Neural progenitor cell (in vitro differentiated cells): ENCODE results near the gene FKBP8. TPM values are rescaled to one million over a fixed set of nuclear protein-coding genes. Genes with fewer than 3 reads are reported as not detected.

ENCODE experiments used
- DNase-seq: peaks from one replicate; pipeline ENCODE4 v3.0.0-alpha.2; 2016; ENCODE audit warnings: low spot score
- H2AFZ ChIP-seq: fragments of 200-600 bp; sonication (generic); replicated peaks from 2 replicates; pipeline ENCODE4 v1.6.1; 2016; ENCODE audit warnings: antibody characterized with exemption
- H3F3A ChIP-seq: fragments of 200-600 bp; sonication (generic); 2 replicates; pipeline ENCODE4 v1.6.1; 2016; ENCODE audit warnings: antibody characterized with exemption, low read depth
- H3K27ac ChIP-seq: fragments of 200-600 bp; sonication (generic); 2 replicates; pipeline ENCODE4 v1.5.1; 2016; ENCODE audit warnings: mild to moderate bottlenecking
- H3K27me3 ChIP-seq: fragments of 200-600 bp; sonication (generic); 2 replicates; pipeline ENCODE4 v1.6.1; 2016; ENCODE audit warnings: mild to moderate bottlenecking, moderate library complexity
- H3K36me3 ChIP-seq: fragments of 200-600 bp; sonication (generic); 2 replicates; pipeline ENCODE4 v1.5.1; 2016
- H3K4me1 ChIP-seq: fragments of 200-600 bp; sonication (generic); 2 replicates; pipeline ENCODE4 v1.6.1; 2016; ENCODE audit warnings: mixed run types
- H3K4me2 ChIP-seq: fragments of 200-600 bp; sonication (generic); 2 replicates; pipeline ENCODE4 v1.6.1; 2016
- H3K4me3 ChIP-seq: fragments of 200-600 bp; sonication (generic); 2 replicates; pipeline ENCODE4 v1.5.1; 2016
- H3K79me2 ChIP-seq: fragments of 200-600 bp; sonication (generic); 2 replicates; pipeline ENCODE4 v1.6.1; 2016; ENCODE audit warnings: low read depth
- H3K9ac ChIP-seq: fragments of 200-600 bp; sonication (generic); 2 replicates; pipeline ENCODE4 v1.6.1; 2016
- H3K9me3 ChIP-seq: fragments of 200-600 bp; sonication (generic); 2 replicates; pipeline ENCODE4 v1.5.1; 2016; ENCODE audit warnings: low read depth
- H4K20me1 ChIP-seq: fragments of 200-600 bp; sonication (generic); 2 replicates; pipeline ENCODE4 v1.6.1; 2016; ENCODE audit warnings: low read depth
- H3K27ac Mint-ChIP-seq: 3 replicates; pipeline ENCODE4 v1.8.0; 2021; ENCODE audit warnings: mixed read lengths
- H3K27me3 Mint-ChIP-seq: 2 replicates; pipeline ENCODE4 v1.8.0; 2022; ENCODE audit warnings: low read depth, mild to moderate bottlenecking, inconsistent platforms, moderate library complexity, mixed read lengths; ENCODE audit not compliant: insufficient read depth
- H3K36me3 Mint-ChIP-seq: 3 replicates; pipeline ENCODE4 v1.8.0; 2021; ENCODE audit warnings: mixed read lengths
- H3K4me1 Mint-ChIP-seq: 3 replicates; pipeline ENCODE4 v1.8.0; 2021; ENCODE audit warnings: mixed read lengths
- H3K4me3 Mint-ChIP-seq: 3 replicates; pipeline ENCODE4 v1.8.0; 2021; ENCODE audit warnings: mild to moderate bottlenecking, moderate library complexity, mixed read lengths
- H3K9me3 Mint-ChIP-seq: 3 replicates; pipeline ENCODE4 v1.8.0; 2020; ENCODE audit warnings: mixed read lengths
- CTCF ChIP-seq: fragments of 200-600 bp; sonication (generic); IDR thresholded peaks from 2 replicates; pipeline ENCODE4 v1.5.1; 2017; ENCODE audit warnings: antibody characterized with exemption, mild to moderate bottlenecking
- EZH2 ChIP-seq: fragments of 200-600 bp; sonication (generic); IDR thresholded peaks from 2 replicates; pipeline ENCODE4 v1.6.1; 2017; ENCODE audit warnings: antibody characterized with exemption, mild to moderate bottlenecking, moderate library complexity
- EZH2phosphoT487 ChIP-seq: fragments of 200-600 bp; sonication (generic); IDR thresholded peaks from 2 replicates; pipeline ENCODE4 v1.6.1; 2017; ENCODE audit warnings: antibody characterized with exemption
- total RNA-seq: library from RNA; depleted of rRNA; stranded (reverse); fragments of >200 nt; gene quantifications from 2 replicates; pipeline ENCODE4 v1.2.3, GENCODE V29; 2015; ENCODE audit warnings: low replicate concordance

Gene FKBP8
- total RNA-seq, 1 donor from 2014 or later: 115 TPM

DNA sequence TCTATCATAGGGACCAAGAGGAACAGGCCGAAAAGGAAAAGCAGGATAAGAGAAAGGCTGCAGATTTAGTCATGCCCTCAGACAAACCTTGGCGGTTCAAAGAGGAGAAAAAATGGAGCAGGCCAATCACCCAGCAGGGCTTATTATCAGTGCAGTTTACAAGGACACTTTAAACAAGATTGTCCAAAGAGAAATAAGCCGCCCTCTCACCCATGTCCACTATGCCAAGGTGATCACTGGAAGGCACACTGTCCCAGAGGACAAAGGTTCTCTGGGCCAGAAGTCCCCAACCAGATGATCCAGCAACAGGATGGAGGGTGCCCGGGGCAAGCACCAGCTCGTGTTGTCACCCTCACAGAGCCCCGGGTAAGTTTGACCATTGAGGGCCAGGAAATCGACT lies 36.9 kb upstream of the FKBP8 start:
- peaks cover 5% of the 10 kb centered on the region for H3K27me3 Mint-ChIP-seq

GRCh38 chr19:18577365-18577914 lies 34.1 kb upstream of the FKBP8 start:
- Histone ChIP-seq H3K4me2 (no peak overlapping the region), H3K36me3 (no peaks in the 10 kb centered on the region), H3F3A (peaks cover 26% of the 10 kb centered on the region), H4K20me1 (peaks cover 22% of the 10 kb centered on the region), H3K27me3 (no peaks in the 10 kb centered on the region), H3K4me3 (no peak overlapping the region), H2AFZ (no peak overlapping the region), H3K9me3 (no peaks in the 10 kb centered on the region), H3K79me2 (peaks cover 19% of the 10 kb centered on the region), H3K27ac (no peak overlapping the region), H3K9ac (no peak overlapping the region), H3K4me1 (peaks cover 8% of the 10 kb centered on the region)
- Mint-ChIP-seq H3K36me3 (peaks cover 12% of the 10 kb centered on the region), H3K4me3 (no peak overlapping the region), H3K27ac (no peak overlapping the region), H3K9me3 (no peaks in the 10 kb centered on the region), H3K4me1 (peaks cover 8% of the 10 kb centered on the region), H3K27me3 (peaks cover 4% of the 10 kb centered on the region)
- no peak for DNase-seq
- TF ChIP-seq EZH2 (no peak), CTCF (no peak), EZH2phosphoT487 (no peak)

More for the DNA sequence above, 36.9 kb upstream of the FKBP8 start:
- Histone ChIP-seq H3K79me2 (no peaks in the 10 kb centered on the region), H3F3A (peaks cover 21% of the 10 kb centered on the region), H3K9me3 (no peaks in the 10 kb centered on the region), H3K4me3 (no peak overlapping the region), H3K36me3 (no peaks in the 10 kb centered on the region), H2AFZ (no peak overlapping the region), H3K4me1 (no peaks in the 10 kb centered on the region), H3K4me2 (no peak overlapping the region), H3K9ac (no peak overlapping the region), H3K27ac (no peak overlapping the region), H3K27me3 (no peaks in the 10 kb centered on the region), H4K20me1 (peaks cover 3% of the 10 kb centered on the region)
- no peak overlapping the region for H3K27ac Mint-ChIP-seq
- H3K4me3 Mint-ChIP-seq: no peak overlapping the region
- no peaks in the 10 kb centered on the region for H3K4me1 Mint-ChIP-seq
- peaks cover 4% of the 10 kb centered on the region for H3K36me3 Mint-ChIP-seq
- no peaks in the 10 kb centered on the region for H3K9me3 Mint-ChIP-seq
- no peak for DNase-seq
- TF ChIP-seq EZH2 (no peak), CTCF (no peak), EZH2phosphoT487 (no peak)

- H3K27me3 Mint-ChIP-seq: peaks cover 6% of the 10 kb centered on the region
- H3K9me3 Mint-ChIP-seq: no peaks in the 10 kb centered on the region
- Histone ChIP-seq H3K9ac (no peak overlapping the region), H3K79me2 (peaks cover 27% of the 10 kb centered on the region), H3K4me3 (no peak overlapping the region), H3K9me3 (no peaks in the 10 kb centered on the region), H4K20me1 (peaks cover 29% of the 10 kb centered on the region), H2AFZ (no peak overlapping the region), H3K4me1 (peaks cover 9% of the 10 kb centered on the region), H3F3A (peaks cover 27% of the 10 kb centered on the region), H3K27ac (no peak overlapping the region), H3K4me2 (no peak overlapping the region), H3K27me3 (no peaks in the 10 kb centered on the region), H3K36me3 (no peaks in the 10 kb centered on the region)
- no peak for DNase-seq
- H3K36me3 Mint-ChIP-seq: peaks cover 12% of the 10 kb centered on the region
- H3K27ac Mint-ChIP-seq: no peak overlapping the region
- H3K4me1 Mint-ChIP-seq: peaks cover 11% of the 10 kb centered on the region
- no peak overlapping the region for H3K4me3 Mint-ChIP-seq
- TF ChIP-seq CTCF (no peak), EZH2 (no peak), EZH2phosphoT487 (no peak)
Measured at GRCh38 chr19:18576383-18576782, 33.0 kb upstream of the FKBP8 start.
